Measurements from ENCODE around the gene GOLIM4.

Gene GOLIM4

GRCh38 chr3:168071591-168072322 is 24.0 kb downstream of the GOLIM4 start:
- TF ChIP-seq FOXM1 (IDR thresholded peaks at IDR 0.05; ENCODE audit: borderline replicate concordance, low read depth), result no peak
- TF ChIP-seq NFIC (IDR thresholded peaks at IDR 0.05), result no peak; the same call in 1 of the 2 replicates
- no peak for TF ChIP-seq YY1 (IDR thresholded peaks at IDR 0.05; ENCODE audit: low read depth)
- TF ChIP-seq EP300 (IDR thresholded peaks at IDR 0.05; ENCODE audit: borderline replicate concordance), result peak; percentile 40; the same call in 1 of the 2 replicates
- TF ChIP-seq TCF12 (IDR thresholded peaks at IDR 0.05; ENCODE audit: low read depth), result no peak
- TF ChIP-seq RAD21 (IDR thresholded peaks at IDR 0.05; ENCODE audit: low read depth), result no peak
- no peak for TF ChIP-seq CEBPB (IDR thresholded peaks at IDR 0.05)
- no peak for TF ChIP-seq USF1 (IDR thresholded peaks at IDR 0.05)
- TF ChIP-seq MAX (IDR thresholded peaks at IDR 0.05), result no peak
- TF ChIP-seq TAF1 (IDR thresholded peaks at IDR 0.05; ENCODE audit: low read depth), result no peak
- peak; percentile 65; the same call in 1 of the 2 replicates for TF ChIP-seq TEAD4 (IDR thresholded peaks at IDR 0.05)
- TF ChIP-seq REST (IDR thresholded peaks at IDR 0.05; ENCODE audit: low read depth), result no peak
- no peak for TF ChIP-seq ZBTB7A (IDR thresholded peaks at IDR 0.05; ENCODE audit: low read depth)

- TF ChIP-seq YY1 (IDR thresholded peaks at IDR 0.05; ENCODE audit: low read depth), result no peak
- TF ChIP-seq MAX (IDR thresholded peaks at IDR 0.05), result no peak
- TF ChIP-seq CEBPB (IDR thresholded peaks at IDR 0.05), result no peak
- no peak for TF ChIP-seq TEAD4 (IDR thresholded peaks at IDR 0.05)
- TF ChIP-seq FOXM1 (IDR thresholded peaks at IDR 0.05; ENCODE audit: borderline replicate concordance, low read depth), result no peak
- TF ChIP-seq EP300 (IDR thresholded peaks at IDR 0.05; ENCODE audit: borderline replicate concordance), result no peak
- no peak for TF ChIP-seq ZBTB7A (IDR thresholded peaks at IDR 0.05; ENCODE audit: low read depth)
- no peak for TF ChIP-seq EGR1 (IDR thresholded peaks at IDR 0.05)
- no peak for TF ChIP-seq USF1 (IDR thresholded peaks at IDR 0.05)
Measured at GRCh38 chr3:168070919-168071318, 24.8 kb downstream of the GOLIM4 start.

- no peak for TF ChIP-seq YY1 (IDR thresholded peaks at IDR 0.05; ENCODE audit: low read depth)
- no peak for TF ChIP-seq MAX (IDR thresholded peaks at IDR 0.05)
Measured at GRCh38 chr3:168068346-168068745, 27.4 kb downstream of the GOLIM4 start.

GRCh38 chr3:168066882-168067281 is 28.8 kb downstream of the GOLIM4 start:
- no peak for TF ChIP-seq TEAD4 (IDR thresholded peaks at IDR 0.05)
- no peak for TF ChIP-seq ZBTB7A (IDR thresholded peaks at IDR 0.05; ENCODE audit: low read depth)
- no peak for TF ChIP-seq TAF1 (IDR thresholded peaks at IDR 0.05; ENCODE audit: low read depth)
- no peak for TF ChIP-seq TCF12 (IDR thresholded peaks at IDR 0.05; ENCODE audit: low read depth)
- no peak for TF ChIP-seq EGR1 (IDR thresholded peaks at IDR 0.05)
- TF ChIP-seq CREB1 (IDR thresholded peaks at IDR 0.05; ENCODE audit: low read depth), result no peak
- no peak for TF ChIP-seq NFIC (IDR thresholded peaks at IDR 0.05)
- TF ChIP-seq USF1 (IDR thresholded peaks at IDR 0.05), result no peak
- TF ChIP-seq RAD21 (IDR thresholded peaks at IDR 0.05; ENCODE audit: low read depth), result no peak
- no peak for TF ChIP-seq REST (IDR thresholded peaks at IDR 0.05; ENCODE audit: low read depth)
- TF ChIP-seq EP300 (IDR thresholded peaks at IDR 0.05; ENCODE audit: borderline replicate concordance), result no peak
- no peak for TF ChIP-seq CEBPB (IDR thresholded peaks at IDR 0.05)
- no peak for TF ChIP-seq MAX (IDR thresholded peaks at IDR 0.05)
- TF ChIP-seq FOXM1 (IDR thresholded peaks at IDR 0.05; ENCODE audit: borderline replicate concordance, low read depth), result no peak
- TF ChIP-seq YY1 (IDR thresholded peaks at IDR 0.05; ENCODE audit: low read depth), result no peak

GRCh38 chr3:168065569-168065968 is 30.2 kb downstream of the GOLIM4 start:
- TF ChIP-seq CREB1 (IDR thresholded peaks at IDR 0.05; ENCODE audit: low read depth) (no peak), ZBTB7A (IDR thresholded peaks at IDR 0.05; ENCODE audit: low read depth) (no peak), RAD21 (IDR thresholded peaks at IDR 0.05; ENCODE audit: low read depth) (no peak), FOXM1 (IDR thresholded peaks at IDR 0.05; ENCODE audit: borderline replicate concordance, low read depth) (no peak), TEAD4 (IDR thresholded peaks at IDR 0.05) (no peak), EP300 (IDR thresholded peaks at IDR 0.05; ENCODE audit: borderline replicate concordance) (no peak), TAF1 (IDR thresholded peaks at IDR 0.05; ENCODE audit: low read depth) (no peak), YY1 (IDR thresholded peaks at IDR 0.05; ENCODE audit: low read depth) (no peak), CEBPB (IDR thresholded peaks at IDR 0.05) (no peak), EGR1 (IDR thresholded peaks at IDR 0.05) (no peak), MAX (IDR thresholded peaks at IDR 0.05) (no peak), USF1 (IDR thresholded peaks at IDR 0.05) (no peak), NFIC (IDR thresholded peaks at IDR 0.05) (no peak), REST (IDR thresholded peaks at IDR 0.05; ENCODE audit: low read depth) (no peak), TCF12 (IDR thresholded peaks at IDR 0.05; ENCODE audit: low read depth) (no peak)

Measured in Ishikawa (cell line).